Epithelial cell of proximal tubule (primary cell): ENCODE data around the gene SYNDIG1. TPM values are rescaled to one million over a fixed set of nuclear protein-coding genes. Genes with fewer than 3 reads are reported as not detected.

ENCODE experiments used
- DNase-seq: peaks from one replicate; pipeline ENCODE4 v3.0.0-alpha.2; 2011; ENCODE audit warnings: low read depth
- H3K4me3 ChIP-seq: 2 replicates; pipeline ENCODE4 v1.5.1; 2011; ENCODE audit warnings: low read depth, mild to moderate bottlenecking, low read length
- total RNA-seq: library from RNA; depleted of rRNA; stranded (reverse); fragments of >200 nt; gene quantifications from 2 replicates; pipeline ENCODE4 v1.2.3, GENCODE V29; 2015
- TF ChIP-seq, protein P1 (sequence below): conservative IDR thresholded peaks from 2 replicates; pipeline ENCODE4 v1.5.1; 2012; ENCODE audit warnings: low read depth, mild to moderate bottlenecking, low read length

Gene SYNDIG1
- total RNA-seq, 1 donor from 2014 or later = 0.12 TPM

- no peak overlapping the region for H3K4me3 ChIP-seq
- no peak for DNase-seq
- TF ChIP-seq, protein P1, sequence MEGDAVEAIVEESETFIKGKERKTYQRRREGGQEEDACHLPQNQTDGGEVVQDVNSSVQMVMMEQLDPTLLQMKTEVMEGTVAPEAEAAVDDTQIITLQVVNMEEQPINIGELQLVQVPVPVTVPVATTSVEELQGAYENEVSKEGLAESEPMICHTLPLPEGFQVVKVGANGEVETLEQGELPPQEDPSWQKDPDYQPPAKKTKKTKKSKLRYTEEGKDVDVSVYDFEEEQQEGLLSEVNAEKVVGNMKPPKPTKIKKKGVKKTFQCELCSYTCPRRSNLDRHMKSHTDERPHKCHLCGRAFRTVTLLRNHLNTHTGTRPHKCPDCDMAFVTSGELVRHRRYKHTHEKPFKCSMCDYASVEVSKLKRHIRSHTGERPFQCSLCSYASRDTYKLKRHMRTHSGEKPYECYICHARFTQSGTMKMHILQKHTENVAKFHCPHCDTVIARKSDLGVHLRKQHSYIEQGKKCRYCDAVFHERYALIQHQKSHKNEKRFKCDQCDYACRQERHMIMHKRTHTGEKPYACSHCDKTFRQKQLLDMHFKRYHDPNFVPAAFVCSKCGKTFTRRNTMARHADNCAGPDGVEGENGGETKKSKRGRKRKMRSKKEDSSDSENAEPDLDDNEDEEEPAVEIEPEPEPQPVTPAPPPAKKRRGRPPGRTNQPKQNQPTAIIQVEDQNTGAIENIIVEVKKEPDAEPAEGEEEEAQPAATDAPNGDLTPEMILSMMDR = no peak
Observed at GRCh38 chr20:24582373-24583168, 113.1 kb downstream of the SYNDIG1 start.

GRCh38 chr20:24583169-24583792, 113.9 kb downstream of the SYNDIG1 start:
- DNase-seq = no peak
- TF ChIP-seq, protein P1 = no peak
- no peak overlapping the region for H3K4me3 ChIP-seq

DNA sequence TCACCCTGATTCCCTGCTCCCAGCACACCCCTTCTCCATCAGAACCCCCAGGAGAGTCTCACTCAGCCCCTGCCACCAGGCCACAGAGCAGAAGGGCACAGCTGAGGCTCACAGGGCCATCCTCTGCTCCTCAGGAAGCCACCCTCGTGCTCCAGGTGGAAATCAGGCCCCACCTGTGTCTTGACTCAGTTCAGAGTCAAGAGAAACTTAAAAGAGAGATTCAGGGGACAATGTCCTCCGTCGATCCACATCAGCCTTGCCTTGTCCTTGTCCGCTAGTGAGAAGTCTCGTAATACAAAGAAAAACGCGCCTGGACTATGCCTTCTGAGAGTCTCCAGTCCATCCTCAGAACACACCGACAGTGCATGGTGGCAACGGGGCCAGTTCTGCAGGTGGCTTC, 114.6 kb downstream of the SYNDIG1 start:
- DNase-seq = no peak
- no peak overlapping the region for H3K4me3 ChIP-seq
- TF ChIP-seq, protein P1 = no peak

GRCh38 chr20:24584538-24585356, 115.3 kb downstream of the SYNDIG1 start:
- peak; percentile 1 for DNase-seq
- H3K4me3 ChIP-seq = no peak overlapping the region
- TF ChIP-seq, protein P1 = no peak

DNA sequence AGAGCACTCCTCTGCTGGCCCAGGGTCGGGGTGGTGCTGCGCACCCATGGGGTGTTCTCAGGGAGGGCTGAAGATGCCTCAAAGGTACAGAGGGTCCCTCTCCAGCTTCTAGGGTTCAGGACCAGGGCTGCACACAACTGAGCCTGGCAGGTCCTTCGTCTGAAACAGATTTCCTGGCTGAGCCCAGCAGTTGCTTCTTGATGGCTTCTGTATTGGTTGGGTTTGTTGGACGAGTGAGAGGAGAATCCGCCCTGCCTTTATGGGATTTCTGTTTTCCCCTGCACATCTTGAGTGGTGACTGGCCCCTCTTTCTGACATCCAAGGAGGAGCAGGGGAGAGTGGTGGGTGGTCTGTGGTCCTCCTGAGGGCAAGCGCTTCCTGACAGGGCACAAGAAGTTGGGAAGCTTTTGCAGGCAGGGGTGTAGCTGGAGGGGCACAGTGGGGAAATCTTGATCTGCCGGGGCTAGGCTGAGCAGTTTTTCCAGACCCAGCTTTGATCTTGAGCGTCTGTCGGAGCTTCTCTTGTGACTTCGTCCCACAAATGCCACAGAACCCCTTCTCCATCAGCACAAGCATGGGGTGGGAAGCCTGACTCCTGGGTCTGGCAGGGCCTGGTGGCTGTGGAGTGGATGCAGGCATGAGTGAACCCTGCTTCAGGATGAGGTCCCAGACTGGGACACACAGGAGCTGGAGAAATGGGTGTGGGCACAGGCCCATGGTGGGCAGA, 116.5 kb downstream of the SYNDIG1 start:
- no peak for DNase-seq
- TF ChIP-seq, protein P1 = no peak
- no peak overlapping the region for H3K4me3 ChIP-seq

GRCh38 chr20:24586523-24586840, 117.1 kb downstream of the SYNDIG1 start:
- no peak overlapping the region for H3K4me3 ChIP-seq
- TF ChIP-seq, protein P1 = no peak
- no peak for DNase-seq
